Activated CD8-positive, alpha-beta memory T cell treated with anti-CD3 and anti-CD28 coated beads, Interleukin-2, amount 50 U/mL, for 1 hour (primary cell): ENCODE data around the gene ALDH3B1.

ENCODE experiments used
- DNase-seq: peaks from one replicate; pipeline ENCODE4 v3.0.0-alpha.2; 2020; ENCODE audit errors: extremely low read depth

The ALDH3B1 gene

GRCh38 chr11:68071281-68072048 is 61.3 kb downstream of the ALDH3B1 start:
- no peak for DNase-seq

DNA sequence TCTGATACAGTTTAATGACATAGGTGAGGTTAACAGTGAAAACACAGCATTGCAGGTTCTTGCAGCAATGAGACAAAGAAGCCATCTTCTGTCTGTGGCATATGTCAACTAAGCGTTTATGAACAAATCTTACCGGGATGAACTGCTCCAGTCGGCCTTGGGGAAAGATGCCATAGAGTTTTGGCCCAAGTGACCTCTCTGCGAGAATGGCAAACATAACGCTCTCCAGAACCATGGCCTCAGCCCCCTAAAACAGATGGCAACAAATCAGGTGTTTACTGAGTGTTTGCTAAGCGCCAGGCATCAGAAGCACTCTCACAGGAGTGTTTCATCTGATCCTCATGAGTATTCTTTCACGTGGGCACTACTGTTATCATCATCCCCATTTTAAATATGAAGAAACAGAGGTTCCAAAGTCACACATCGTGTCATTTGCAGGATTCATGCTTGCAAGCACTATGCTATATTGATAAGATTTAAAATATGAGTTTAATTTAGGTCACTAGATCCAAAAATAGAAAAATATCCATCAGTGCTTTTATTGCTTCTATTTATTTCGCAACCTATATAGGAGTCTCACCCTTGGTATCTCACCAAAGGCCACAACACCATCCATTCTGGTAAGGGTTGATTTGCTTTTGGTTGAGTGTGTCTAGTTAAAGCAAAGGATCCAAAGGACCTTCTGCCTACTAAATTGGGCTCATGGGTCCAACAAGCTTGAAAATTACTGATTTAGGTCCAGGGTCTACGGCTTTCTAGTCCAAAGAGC is 64.6 kb downstream of the ALDH3B1 start:
- no peak for DNase-seq

DNA sequence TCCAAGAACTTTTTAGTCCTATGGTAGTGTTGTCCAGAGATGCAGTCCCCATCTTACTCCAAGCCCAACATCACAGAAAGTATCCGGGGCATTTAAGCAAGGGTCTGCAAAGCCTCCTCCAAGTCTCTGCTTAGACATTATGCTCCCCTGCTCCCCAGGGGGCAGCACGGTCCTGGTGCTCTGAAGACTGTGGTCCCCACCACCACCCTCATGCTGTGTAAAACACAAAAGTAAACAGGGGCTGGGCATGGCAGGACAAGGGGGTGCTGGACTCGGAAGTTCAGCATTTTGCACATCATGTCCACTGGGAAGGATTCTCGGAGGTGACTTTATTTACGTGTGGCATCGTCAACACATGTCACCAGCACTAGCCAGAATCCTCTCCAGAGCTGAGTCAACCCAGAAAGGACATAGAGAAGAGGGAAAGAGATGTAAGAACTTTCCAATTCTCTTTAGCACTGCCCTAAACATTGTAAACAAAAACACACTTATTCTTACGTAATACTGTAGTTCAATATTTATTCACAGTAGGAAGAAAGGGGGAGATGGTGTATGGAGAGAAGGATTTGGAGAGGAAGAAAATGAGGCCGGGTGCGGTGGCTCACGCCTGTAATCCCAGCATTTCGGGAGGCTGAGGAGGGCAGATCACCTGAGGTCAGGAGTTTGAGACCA is 66.4 kb downstream of the ALDH3B1 start:
- DNase-seq: no peak

DNA sequence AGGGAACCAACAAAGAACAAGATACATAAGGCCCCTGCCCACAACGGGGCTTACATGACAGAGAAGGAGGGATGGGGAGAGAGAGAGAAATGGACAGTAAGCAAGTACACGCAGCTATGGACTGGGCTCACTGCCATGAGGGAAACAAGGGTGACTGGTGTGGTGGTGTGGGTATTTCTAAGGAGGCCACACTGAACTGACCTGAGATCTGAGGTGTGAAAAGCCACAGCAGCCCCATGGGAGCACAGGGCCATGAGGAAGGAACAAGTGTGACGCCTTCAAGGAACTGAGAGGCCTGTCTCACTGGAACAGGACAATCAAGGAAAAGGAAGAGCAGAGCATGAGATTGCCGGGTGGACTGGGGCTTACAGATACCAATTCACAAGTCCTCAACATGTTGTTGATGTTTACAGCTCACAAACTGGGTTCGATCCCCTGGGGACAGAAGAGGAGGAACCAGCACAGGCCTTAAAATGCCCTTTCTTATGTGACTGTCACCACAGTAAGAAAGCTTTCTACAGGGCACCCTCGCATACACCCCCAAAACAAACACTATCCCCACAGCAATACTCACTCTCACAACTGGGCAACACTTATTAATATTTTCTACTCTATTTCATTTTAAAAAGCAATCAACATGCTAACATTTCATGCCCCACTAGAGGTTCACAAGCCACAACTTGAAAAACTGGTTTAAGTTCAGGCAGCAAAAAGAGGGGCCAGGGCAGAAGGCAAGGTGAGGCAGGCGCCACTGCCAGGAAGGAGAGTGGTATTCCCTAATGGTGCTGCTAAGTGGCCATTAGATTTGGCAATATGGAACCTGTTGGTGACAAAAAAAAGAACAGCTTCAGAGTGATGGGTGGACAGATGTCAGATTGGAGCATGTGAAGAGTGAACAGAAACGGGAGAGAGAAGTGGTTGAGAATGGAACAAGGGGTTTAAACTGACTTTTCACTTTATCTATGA is 67.8 kb downstream of the ALDH3B1 start:
- no peak for DNase-seq
